ENCODE data around the gene QRSL1. TPM values are rescaled to one million over a fixed set of nuclear protein-coding genes. Genes with fewer than 3 reads are reported as not detected.
A peak's percentile ranks its signal among the peaks of the same experiment; 100 is the strongest.

QRSL1 gene
- total RNA-seq, 4 donors from 2014 or later = 8.2 to 19.8 (median 12.8) TPM

GRCh38 chr6:106662458-106662857 is 33.1 kb downstream of the QRSL1 start:
- no peak overlapping the region for H3K27ac ChIP-seq
- no peak for TF ChIP-seq CTCF (IDR thresholded peaks at IDR 0.05)
- H3K4me1 ChIP-seq = no peaks in the 10 kb centered on the region
- peaks cover 0 to 13% (median 0%) of the 10 kb centered on the region in 4 donors for H3K9me3 ChIP-seq
- no peak overlapping the region for H3K4me3 ChIP-seq
- no peaks in the 10 kb centered on the region for H3K27me3 ChIP-seq
- no peak for DNase-seq
- peaks cover 0 to 83% (median 4%) of the 10 kb centered on the region in 3 donors for H3K36me3 ChIP-seq

- Histone ChIP-seq H3K36me3 (peaks cover 0 to 45% (median 4%) of the 10 kb centered on the region in 3 donors), H3K27ac (peak overlapping the region in 1 of 4 donors; percentile 55), H3K9me3 (no peaks in the 10 kb centered on the region), H3K4me3 (no peak overlapping the region), H3K4me1 (no peaks in the 10 kb centered on the region), H3K27me3 (no peaks in the 10 kb centered on the region)
- DNase-seq = peak in 2 of 3 donors; percentile 71 to 74
- TF ChIP-seq POLR2A (IDR thresholded peaks at IDR 0.05) = no peak
Observed at GRCh38 chr6:106666282-106667021, 37.1 kb downstream of the QRSL1 start.

DNA sequence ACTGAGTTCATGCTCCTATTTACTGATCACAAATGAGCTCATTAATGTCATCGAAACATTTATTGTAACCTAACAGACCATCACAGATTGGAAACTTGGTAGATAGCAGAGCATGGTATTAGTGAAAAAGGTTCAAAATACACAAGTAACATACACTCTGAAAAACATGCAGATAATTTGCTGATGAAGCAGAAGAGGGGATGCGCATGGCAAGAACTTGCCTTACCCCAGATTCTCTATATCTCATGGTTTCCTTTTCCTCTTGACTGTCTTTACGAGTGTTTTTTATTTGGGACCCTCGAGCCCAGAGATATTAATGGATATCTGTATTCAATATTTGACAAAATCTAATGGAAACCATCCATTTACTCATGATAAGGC is 37.6 kb downstream of the QRSL1 start:
- no peaks in the 10 kb centered on the region for H3K9me3 ChIP-seq
- no peaks in the 10 kb centered on the region for H3K4me1 ChIP-seq
- H3K27me3 ChIP-seq = no peaks in the 10 kb centered on the region
- H3K4me3 ChIP-seq = no peak overlapping the region
- H3K36me3 ChIP-seq = peaks cover 0 to 45% (median 4%) of the 10 kb centered on the region in 3 donors
- H3K27ac ChIP-seq = peak overlapping the region in 1 of 4 donors; percentile 55
- TF ChIP-seq POLR2A (IDR thresholded peaks at IDR 0.05) = no peak
- no peak for TF ChIP-seq CTCF (IDR thresholded peaks at IDR 0.05)
- DNase-seq = no peak

DNA sequence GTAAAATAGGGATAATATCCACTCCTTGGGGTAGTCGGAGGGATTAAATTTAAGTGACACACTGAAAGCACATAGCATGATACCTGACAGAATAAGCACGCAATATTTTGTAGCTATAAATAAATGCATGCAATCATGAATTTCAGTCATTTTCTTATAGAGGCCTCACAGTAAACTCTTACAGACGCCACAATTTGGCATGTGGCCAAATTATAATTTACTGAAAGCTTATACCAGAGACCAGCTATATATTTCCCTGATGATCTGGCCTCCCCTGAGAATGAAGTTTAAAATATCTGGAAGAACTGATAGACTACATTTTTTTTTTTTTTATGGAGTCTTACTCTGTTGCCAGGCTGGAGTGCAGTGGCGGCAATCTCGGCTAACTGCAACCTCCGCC is 40.9 kb downstream of the QRSL1 start:
- TF ChIP-seq POLR2A (IDR thresholded peaks at IDR 0.05) (no peak), CTCF (IDR thresholded peaks at IDR 0.05) (no peak)
- peaks cover 0 to 16% (median 4%) of the 10 kb centered on the region in 3 donors for H3K36me3 ChIP-seq
- no peaks in the 10 kb centered on the region for H3K27me3 ChIP-seq
- no peaks in the 10 kb centered on the region for H3K4me1 ChIP-seq
- no peak overlapping the region for H3K27ac ChIP-seq
- no peaks in the 10 kb centered on the region for H3K9me3 ChIP-seq
- H3K4me3 ChIP-seq = no peak overlapping the region
- no peak for DNase-seq

DNA sequence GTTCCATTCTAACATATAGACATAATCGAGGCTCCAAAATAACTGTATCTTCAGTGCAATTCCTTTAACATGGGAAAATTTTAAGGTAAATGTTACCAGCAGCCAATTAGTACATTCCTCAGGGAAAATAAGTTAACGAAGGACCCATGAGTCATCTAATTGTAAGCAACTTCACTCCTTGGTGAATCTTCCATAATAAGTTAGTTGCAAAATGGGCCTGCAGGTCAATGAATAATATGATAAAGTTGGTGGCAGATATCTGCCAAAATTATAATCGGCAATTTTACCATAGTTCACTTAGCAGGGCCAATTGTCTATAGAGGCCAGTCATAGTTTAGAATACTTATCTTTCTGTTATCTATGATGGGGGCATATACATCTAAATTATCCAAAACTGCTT is 42.3 kb downstream of the QRSL1 start:
- DNase-seq = no peak
- TF ChIP-seq CTCF (IDR thresholded peaks at IDR 0.05) (no peak), POLR2A (IDR thresholded peaks at IDR 0.05) (no peak)
- Histone ChIP-seq H3K4me1 (no peaks in the 10 kb centered on the region), H3K36me3 (peaks cover 0 to 5% (median 0%) of the 10 kb centered on the region in 3 donors), H3K9me3 (no peaks in the 10 kb centered on the region), H3K27me3 (no peaks in the 10 kb centered on the region), H3K27ac (no peak overlapping the region), H3K4me3 (no peak overlapping the region)

DNA sequence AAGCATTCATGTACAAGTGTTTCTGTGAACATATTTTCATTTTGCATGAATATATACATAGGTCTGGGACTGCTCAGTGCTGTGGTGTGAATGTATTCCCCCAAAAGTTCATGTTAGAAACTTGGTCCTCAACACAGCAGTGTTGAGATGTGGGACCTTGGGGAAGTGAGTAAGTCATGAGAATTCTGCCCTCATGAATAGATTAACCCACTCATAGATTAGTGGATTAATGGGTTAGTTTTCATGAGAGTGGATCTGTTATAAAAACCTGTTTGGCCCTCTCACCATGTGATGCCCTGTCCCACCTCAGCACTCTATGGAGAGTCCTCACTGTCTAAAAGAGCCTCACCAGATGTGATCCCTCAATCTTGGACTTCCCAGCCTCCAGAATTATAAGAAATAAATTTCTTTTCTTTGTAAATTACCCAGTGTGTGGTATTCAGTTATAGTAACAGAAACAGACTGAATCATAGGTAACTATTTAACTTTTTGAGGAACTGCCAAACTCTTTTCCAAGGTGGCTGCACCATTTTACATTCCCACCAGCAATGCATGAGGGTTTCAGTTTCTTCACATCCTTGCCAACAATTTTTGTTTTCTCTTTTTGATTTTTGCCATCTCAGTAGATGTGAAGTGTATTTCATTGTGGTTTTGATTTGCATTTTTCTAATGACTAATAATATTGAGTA is 45.3 kb downstream of the QRSL1 start:
- Histone ChIP-seq H3K4me1 (no peaks in the 10 kb centered on the region), H3K9me3 (no peaks in the 10 kb centered on the region), H3K27me3 (no peaks in the 10 kb centered on the region), H3K4me3 (no peak overlapping the region), H3K36me3 (no peaks in the 10 kb centered on the region), H3K27ac (no peak overlapping the region)
- TF ChIP-seq POLR2A (IDR thresholded peaks at IDR 0.05) (no peak), CTCF (IDR thresholded peaks at IDR 0.05) (no peak)
- DNase-seq = no peak
